CD14-positive monocyte (primary cell): ENCODE data around the gene OFD1. TPM values are rescaled to one million over a fixed set of nuclear protein-coding genes. Genes with fewer than 3 reads are reported as not detected.

Experiments
- DNase-seq, 3 donors: peaks; one replicate each; pipeline ENCODE4 v3.0.0-alpha.2; 2011 to 2022
- H2AFZ ChIP-seq: 2 replicates; pipeline ENCODE4 v1.6.0; 2012; ENCODE audit warnings: mild to moderate bottlenecking, low read depth, low read length, inconsistent platforms; ENCODE audit not compliant: insufficient read depth, poor library complexity, severe bottlenecking
- H3K27ac ChIP-seq, 2 donors: 1 replicate in 1 of 2; 2 replicates in 1 of 2; pipeline ENCODE4 v1.5.1; 2012 to 2013; ENCODE audit warnings: low read length in 2 of 2, control low read depth in 1 of 2, inconsistent platforms in 1 of 2, low read depth in 1 of 2, mild to moderate bottlenecking in 1 of 2
- H3K27me3 ChIP-seq, 2 donors: one replicate each; pipeline versions ENCODE4 v1.6.0 to v1.6.1; 2011 to 2013; ENCODE audit warnings: low read length in 2 of 2; ENCODE audit not compliant: control insufficient read depth in 2 of 2, insufficient read depth in 2 of 2
- H3K36me3 ChIP-seq, 2 donors: replicated peaks in 1 of 2; 1 replicate in 1 of 2; 2 replicates in 1 of 2; pipeline versions ENCODE4 v1.5.1 to v1.6.1; 2012 to 2013; ENCODE audit warnings: low read length in 2 of 2, control low read depth in 1 of 2, inconsistent platforms in 1 of 2, mild to moderate bottlenecking in 1 of 2; ENCODE audit not compliant: insufficient read depth in 2 of 2, control insufficient read depth in 1 of 2
- H3K4me1 ChIP-seq, 2 donors: 1 replicate in 1 of 2; 2 replicates in 1 of 2; pipeline versions ENCODE4 v1.5.1 to v1.6.1; 2012 to 2013; ENCODE audit warnings: low read length in 2 of 2, control low read depth in 1 of 2, inconsistent platforms in 1 of 2, mild to moderate bottlenecking in 1 of 2, moderate library complexity in 1 of 2; ENCODE audit not compliant: insufficient read depth in 2 of 2, control insufficient read depth in 1 of 2
- H3K4me2 ChIP-seq: replicated peaks from 2 replicates; pipeline ENCODE3; 2012; ENCODE audit warnings: low read length, moderate library complexity, mild to moderate bottlenecking; ENCODE audit not compliant: poor library complexity, severe bottlenecking; ENCODE audit errors: extremely low read depth
- H3K4me3 ChIP-seq, 3 experiments: fragments of 200-600 bp in 1 of 3; sonication (generic) in 1 of 3; replicated peaks in 1 of 3; 1 replicate in 2 of 3; 2 replicates in 1 of 3; pipeline ENCODE4 v1.5.1; 2011 to 2013; ENCODE audit warnings: low read length in 3 of 3, mild to moderate bottlenecking in 3 of 3, control low read depth in 2 of 3, low read depth in 2 of 3, inconsistent platforms in 1 of 3, moderate library complexity in 1 of 3
- H3K79me2 ChIP-seq: 2 replicates; pipeline ENCODE4 v1.6.0; 2012; ENCODE audit warnings: mild to moderate bottlenecking, control low read depth, inconsistent platforms, low read length, moderate library complexity; ENCODE audit not compliant: insufficient read depth
- H3K9ac ChIP-seq: 2 replicates; pipeline ENCODE4 v1.6.0; 2017; ENCODE audit warnings: low read length, mild to moderate bottlenecking; ENCODE audit not compliant: insufficient read depth, poor library complexity, severe bottlenecking
- H3K9me3 ChIP-seq, 2 donors: replicated peaks in 1 of 2; 1 replicate in 1 of 2; 2 replicates in 1 of 2; pipeline versions ENCODE4 v1.5.1 to v1.6.1; 2012 to 2013; ENCODE audit warnings: low read length in 2 of 2, control low read depth in 1 of 2; ENCODE audit not compliant: control insufficient read depth in 1 of 2, insufficient read depth in 1 of 2
- H4K20me1 ChIP-seq: 2 replicates; pipeline ENCODE4 v1.6.0; 2012; ENCODE audit warnings: mild to moderate bottlenecking, low read length, control low read depth, moderate library complexity; ENCODE audit not compliant: insufficient read depth
- H3K27ac Mint-ChIP-seq, 7 donors: one replicate each; pipeline ENCODE4 v1.8.0; 2020; ENCODE audit warnings: mild to moderate bottlenecking in 7 of 7, mixed read lengths in 7 of 7, moderate library complexity in 6 of 7, inconsistent platforms in 2 of 7
- H3K27me3 Mint-ChIP-seq, 3 donors: one replicate each; pipeline ENCODE4 v1.8.0; 2021 to 2022; ENCODE audit warnings: low read depth in 3 of 3, mild to moderate bottlenecking in 3 of 3, mixed read lengths in 3 of 3, moderate library complexity in 3 of 3, inconsistent platforms in 1 of 3
- H3K36me3 Mint-ChIP-seq, 2 donors: one replicate each; pipeline ENCODE4 v1.8.0; 2020; ENCODE audit warnings: mixed read lengths in 2 of 2, inconsistent platforms in 1 of 2, mild to moderate bottlenecking in 1 of 2
- H3K4me1 Mint-ChIP-seq: one replicate; pipeline ENCODE4 v1.8.0; 2020; ENCODE audit warnings: mild to moderate bottlenecking, mixed read lengths
- H3K4me3 Mint-ChIP-seq, 2 donors: one replicate each; pipeline ENCODE4 v1.8.0; 2020; ENCODE audit warnings: mild to moderate bottlenecking in 2 of 2, mixed read lengths in 2 of 2, moderate library complexity in 1 of 2
- H3K9me3 Mint-ChIP-seq, 7 donors: one replicate each; pipeline ENCODE4 v1.8.0; 2020 to 2022; ENCODE audit warnings: mixed read lengths in 7 of 7, mild to moderate bottlenecking in 6 of 7, moderate library complexity in 6 of 7, inconsistent platforms in 2 of 7
- whole genome bisulfite sequencing: methylation state at CpG from one replicate; pipeline ENCODE4 v1.1.5; 2013; ENCODE audit warnings: missing lambda C conversion rate; ENCODE audit not compliant: insufficient coverage; 5-methylcytosine and 5-hydroxymethylcytosine counted together
- intact Hi-C, 2 donors: fragments of 100-400 bp; cut with micrococcal nuclease; formaldehyde crosslinking; loops; one replicate each; pipeline versions ENCODE4 v1.15.0 to v1.15.1; 2023
- polyA plus RNA-seq, 3 donors: library from polyadenylated mRNA; depleted of rRNA in 1 of 3; unstranded in 2 of 3; stranded (reverse) in 1 of 3; fragments of 300-500 nt in 2 of 3; fragments of >200 nt in 1 of 3; fragmentation: Illumina TruSeq in 2 of 3; gene quantifications; 1 replicate in 2 of 3; 2 replicates in 1 of 3; pipeline ENCODE4 v1.2.3, GENCODE V29; 2012 to 2021
- TF ChIP-seq, protein P1 (sequence below): fragments of 200-600 bp; IDR thresholded peaks from one replicate; pipeline ENCODE4 v1.8.0; 2022; ENCODE audit warnings: antibody characterized with exemption, mild to moderate bottlenecking

Gene OFD1
- polyA plus RNA-seq, 3 donors, result 2.4 to 10.2 (median 2.9) TPM

GRCh38 chrX:13816643-13817627 lies 82.4 kb downstream of the OFD1 start, which contains the start of gene GPM6B:
TSS of gene GPM6B (minus strand) at chrX:13817093. CDS start at chrX:13816904, 189 bp downstream.
- Histone ChIP-seq H3K79me2 (no peaks in the 10 kb centered on the region), H3K27ac (no peak within 1 kb of the TSS), H3K27me3 (peaks cover 0 to 14% of the 10 kb centered on the region in 2 donors), H3K36me3 (no peaks in the 10 kb centered on the region), H4K20me1 (no peaks in the 10 kb centered on the region), H3K4me3 (no peak within 1 kb of the TSS), H3K9me3 (no peaks in the 10 kb centered on the region), H3K4me2 (no peak within 1 kb of the TSS), H2AFZ (no peak within 1 kb of the TSS), H3K4me1 (no peaks in the 10 kb centered on the region), H3K9ac (no peak within 1 kb of the TSS)
- Mint-ChIP-seq H3K9me3 (peaks cover 0 to 3% (median 2%) of the 10 kb centered on the region in 7 donors), H3K27ac (no peak within 1 kb of the TSS), H3K4me1 (no peaks in the 10 kb centered on the region), H3K27me3 (peaks cover 1 to 18% (median 4%) of the 10 kb centered on the region in 3 donors), H3K4me3 (no peak within 1 kb of the TSS), H3K36me3 (no peaks in the 10 kb centered on the region)
- DNase-seq, result no peak
- intact Hi-C loops, result no loop called here
- WGBS, result 100% methylated on average over 2 of the region's 19 CpGs
- TF ChIP-seq, protein P1, sequence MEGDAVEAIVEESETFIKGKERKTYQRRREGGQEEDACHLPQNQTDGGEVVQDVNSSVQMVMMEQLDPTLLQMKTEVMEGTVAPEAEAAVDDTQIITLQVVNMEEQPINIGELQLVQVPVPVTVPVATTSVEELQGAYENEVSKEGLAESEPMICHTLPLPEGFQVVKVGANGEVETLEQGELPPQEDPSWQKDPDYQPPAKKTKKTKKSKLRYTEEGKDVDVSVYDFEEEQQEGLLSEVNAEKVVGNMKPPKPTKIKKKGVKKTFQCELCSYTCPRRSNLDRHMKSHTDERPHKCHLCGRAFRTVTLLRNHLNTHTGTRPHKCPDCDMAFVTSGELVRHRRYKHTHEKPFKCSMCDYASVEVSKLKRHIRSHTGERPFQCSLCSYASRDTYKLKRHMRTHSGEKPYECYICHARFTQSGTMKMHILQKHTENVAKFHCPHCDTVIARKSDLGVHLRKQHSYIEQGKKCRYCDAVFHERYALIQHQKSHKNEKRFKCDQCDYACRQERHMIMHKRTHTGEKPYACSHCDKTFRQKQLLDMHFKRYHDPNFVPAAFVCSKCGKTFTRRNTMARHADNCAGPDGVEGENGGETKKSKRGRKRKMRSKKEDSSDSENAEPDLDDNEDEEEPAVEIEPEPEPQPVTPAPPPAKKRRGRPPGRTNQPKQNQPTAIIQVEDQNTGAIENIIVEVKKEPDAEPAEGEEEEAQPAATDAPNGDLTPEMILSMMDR, result no peak

Other genes starting within 250 kb of the OFD1 start
- gene EGFL6, start 165.1 kb upstream of the OFD1 start, polyA plus RNA-seq, result not detected
- 1 to 10 TPM; 1.6 to 2.8 (median 1.9) TPM for gene TCEANC, start 81.6 kb upstream of the OFD1 start, polyA plus RNA-seq
- gene RAB9A, start 45.6 kb upstream of the OFD1 start, polyA plus RNA-seq, result 10 to 100 TPM; 17.9 to 38.1 (median 30.8) TPM
- gene TRAPPC2, start 128 bp upstream of the OFD1 start, polyA plus RNA-seq, result 10 to 100 TPM; 10.6 to 18.3 (median 12.2) TPM
- not detected for gene GPM6B, start 82.3 kb downstream of the OFD1 start, polyA plus RNA-seq